Immature natural killer cell (primary cell): Measurements from ENCODE around the gene ATP11A. TPM values are rescaled to one million over a fixed set of nuclear protein-coding genes. Genes with fewer than 3 reads are reported as not detected.
A peak's percentile ranks its signal among the peaks of the same experiment; 100 is the strongest.
"Not testable (repeated sequence)": the region's sequence is repeated elsewhere in the genome, so short reads cannot be mapped to it uniquely, and the experiment has no call there.

Source experiments
- DNase-seq, 3 donors: peaks; one replicate each; pipeline ENCODE4 v3.0.0; 2022; ENCODE audit warnings: mixed read lengths in 1 of 3
- H3K27ac Mint-ChIP-seq, 6 donors: one replicate each; pipeline ENCODE4 v1.8.0; 2020; ENCODE audit warnings: mixed read lengths in 6 of 6, mild to moderate bottlenecking in 5 of 6, inconsistent platforms in 4 of 6, moderate library complexity in 3 of 6
- H3K27me3 Mint-ChIP-seq, 3 donors: one replicate each; pipeline ENCODE4 v1.8.0; 2020 to 2021; ENCODE audit warnings: low read depth in 3 of 3, mild to moderate bottlenecking in 3 of 3, mixed read lengths in 3 of 3, moderate library complexity in 3 of 3, inconsistent platforms in 1 of 3
- H3K36me3 Mint-ChIP-seq, 3 donors: one replicate each; pipeline ENCODE4 v1.8.0; 2020; ENCODE audit warnings: mixed read lengths in 3 of 3, inconsistent platforms in 2 of 3, mild to moderate bottlenecking in 2 of 3
- H3K4me1 Mint-ChIP-seq, 2 donors: one replicate each; pipeline ENCODE4 v1.8.0; 2020; ENCODE audit warnings: inconsistent platforms in 2 of 2, mild to moderate bottlenecking in 2 of 2, mixed read lengths in 2 of 2, moderate library complexity in 1 of 2
- H3K4me3 Mint-ChIP-seq, 5 donors: one replicate each; pipeline ENCODE4 v1.8.0; 2020; ENCODE audit warnings: mild to moderate bottlenecking in 5 of 5, mixed read lengths in 5 of 5, inconsistent platforms in 3 of 5, moderate library complexity in 3 of 5
- H3K9me3 Mint-ChIP-seq, 6 donors: one replicate each; pipeline ENCODE4 v1.8.0; 2020; ENCODE audit warnings: mild to moderate bottlenecking in 6 of 6, mixed read lengths in 6 of 6, inconsistent platforms in 4 of 6, moderate library complexity in 3 of 6
- polyA plus RNA-seq, 3 donors: library from polyadenylated mRNA; unstranded; fragments of 300-500 nt; fragmentation: Illumina TruSeq; gene quantifications; one replicate each; pipeline ENCODE4 v1.2.3, GENCODE V29; 2021

The ATP11A gene
- polyA plus RNA-seq, 3 donors from 2014 or later: 0.96 to 2.9 TPM; not detected in 1

DNA sequence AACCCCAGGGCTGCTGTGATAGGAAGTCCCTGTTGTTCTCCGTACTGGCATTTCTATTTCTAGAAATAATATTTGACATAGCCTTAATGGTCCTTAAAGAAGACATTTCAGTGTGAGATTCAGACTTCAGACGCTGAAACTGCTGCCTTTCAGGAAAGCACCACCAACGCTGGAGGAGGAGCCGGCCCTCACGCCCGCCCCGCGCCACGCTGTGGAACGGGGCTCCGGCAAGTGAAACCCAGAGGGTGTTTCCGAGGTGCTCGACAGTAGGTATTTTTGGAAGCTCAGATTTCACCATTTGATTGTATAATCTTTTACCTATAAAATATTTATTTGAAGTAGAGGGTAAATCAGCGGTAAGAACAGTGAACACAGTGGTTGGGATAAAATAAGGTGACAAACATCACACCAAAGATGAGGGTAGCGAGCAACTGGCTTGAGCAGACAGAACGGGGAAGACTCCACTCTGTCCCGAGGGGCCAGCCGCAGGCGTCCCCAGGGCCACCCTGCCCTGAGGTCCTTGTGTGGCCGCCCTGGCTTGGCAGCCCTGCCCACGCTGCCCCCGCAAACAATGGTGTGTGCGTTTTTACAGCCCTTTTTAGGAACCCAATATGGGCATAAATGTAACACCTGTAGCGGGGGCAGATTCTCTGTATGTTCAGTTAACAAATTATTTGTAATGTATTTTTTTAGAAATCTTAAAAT lies 193.6 kb downstream of the ATP11A start:
- Mint-ChIP-seq H3K4me1 (no peaks in the 10 kb centered on the region), H3K27me3 (peaks cover 0 to 2% (median 0%) of the 10 kb centered on the region in 3 donors), H3K4me3 (no peak overlapping the region), H3K9me3 (no peaks in the 10 kb centered on the region), H3K27ac (no peak overlapping the region), H3K36me3 (peaks cover 3 to 12% (median 8%) of the 10 kb centered on the region in 3 donors)
- DNase-seq: no peak

DNA sequence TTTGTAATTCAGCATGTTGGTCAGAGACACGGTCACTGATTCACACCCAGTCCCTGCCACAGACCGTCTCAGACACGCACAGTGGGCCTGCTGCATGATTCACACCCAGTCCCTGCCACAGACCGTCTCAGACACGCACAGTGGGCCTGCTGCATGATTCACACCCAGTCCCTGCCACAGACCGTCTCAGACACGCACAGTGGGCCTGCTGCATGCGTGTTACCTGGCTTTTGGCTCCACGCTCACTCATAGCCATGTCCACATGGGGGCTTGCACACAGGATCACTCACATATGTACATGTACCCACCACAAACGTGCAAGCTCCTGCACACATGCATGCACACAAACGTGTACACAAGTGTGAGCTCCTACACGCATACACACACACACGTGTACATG lies 194.9 kb downstream of the ATP11A start:
- not testable (repeated sequence) for H3K9me3 Mint-ChIP-seq, H3K36me3 Mint-ChIP-seq, H3K27me3 Mint-ChIP-seq, H3K27ac Mint-ChIP-seq, DNase-seq, H3K4me3 Mint-ChIP-seq, H3K4me1 Mint-ChIP-seq

DNA sequence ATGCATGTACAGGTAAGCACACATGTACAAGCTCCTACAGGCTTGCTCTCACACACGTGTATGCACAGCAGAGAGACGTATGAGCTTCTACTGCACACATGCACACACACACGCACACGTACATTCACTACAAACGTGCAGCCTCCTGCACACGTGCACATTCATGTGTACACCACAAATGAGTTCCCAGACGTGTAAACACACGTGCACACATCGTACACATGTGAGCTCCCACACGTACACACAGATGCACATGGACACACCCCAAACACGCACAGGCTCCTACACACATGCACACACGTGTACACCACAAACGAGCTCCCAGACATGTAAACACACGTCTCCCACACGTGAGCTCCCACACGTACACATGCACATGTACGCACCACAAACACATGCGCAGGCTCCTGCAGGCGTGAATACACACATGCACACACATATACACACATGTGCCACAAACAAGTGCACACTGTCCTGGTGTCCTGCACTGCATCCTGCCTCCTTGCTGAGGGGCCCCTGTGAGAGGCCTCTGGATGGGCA lies 195.5 kb downstream of the ATP11A start:
- Mint-ChIP-seq H3K27me3 (peaks cover 0 to 2% (median 0%) of the 10 kb centered on the region in 3 donors), H3K36me3 (peaks cover 0 to 5% (median 5%) of the 10 kb centered on the region in 3 donors), H3K4me3 (no peak overlapping the region), H3K4me1 (no peaks in the 10 kb centered on the region), H3K9me3 (no peaks in the 10 kb centered on the region), H3K27ac (peak overlapping the region in 1 of 6 donors; percentile 46)
- no peak for DNase-seq

DNA sequence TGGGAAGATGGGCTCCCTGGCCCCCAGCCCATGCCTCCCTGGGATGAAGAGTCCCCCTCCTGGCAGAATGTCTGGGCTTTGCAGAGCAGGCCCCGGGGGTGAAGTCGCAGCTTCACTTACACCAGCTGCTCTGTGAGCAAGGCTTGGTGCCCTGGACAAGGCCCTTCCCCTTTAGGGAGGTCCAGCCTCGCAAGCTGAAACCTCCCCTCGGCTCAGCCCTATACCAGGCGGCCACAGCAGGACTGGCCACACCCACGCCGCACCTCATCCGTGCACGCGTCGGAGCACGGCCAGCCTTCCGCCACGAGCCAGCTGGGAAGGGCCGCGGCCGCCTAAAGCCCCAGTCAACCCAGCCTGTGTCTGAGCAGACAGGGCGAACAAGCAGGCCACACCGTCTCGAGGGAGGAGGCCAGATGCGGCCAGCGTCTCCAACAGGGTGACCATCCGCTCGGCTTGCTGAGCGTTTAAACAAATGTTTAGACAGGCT lies 196.0 kb downstream of the ATP11A start:
- H3K36me3 Mint-ChIP-seq: peaks cover 0 to 5% (median 5%) of the 10 kb centered on the region in 3 donors
- peaks cover 0 to 2% (median 0%) of the 10 kb centered on the region in 3 donors for H3K27me3 Mint-ChIP-seq
- no peak overlapping the region for H3K4me3 Mint-ChIP-seq
- H3K27ac Mint-ChIP-seq: no peak overlapping the region
- no peaks in the 10 kb centered on the region for H3K9me3 Mint-ChIP-seq
- no peaks in the 10 kb centered on the region for H3K4me1 Mint-ChIP-seq
- DNase-seq: no peak

DNA sequence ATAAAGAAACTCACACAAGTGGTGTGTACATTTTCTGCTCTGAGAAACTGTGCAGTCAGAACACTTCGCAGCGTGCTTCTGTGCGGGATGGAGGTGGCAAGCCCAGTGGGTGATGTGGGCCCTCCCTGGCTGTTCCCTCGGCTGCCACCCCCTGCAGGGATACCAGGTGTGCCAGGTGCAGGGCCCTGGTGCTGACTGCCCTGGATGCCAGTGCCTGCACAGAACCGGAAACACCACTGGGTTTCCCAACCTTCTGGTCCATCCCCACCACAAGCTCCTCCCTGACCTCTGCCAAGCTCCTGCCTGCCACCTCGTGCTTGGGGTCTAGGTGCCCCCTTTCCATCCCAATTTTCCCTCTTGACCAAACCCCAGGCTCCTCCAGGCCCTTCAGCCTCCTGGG lies 197.3 kb downstream of the ATP11A start:
- Mint-ChIP-seq H3K27ac (no peak overlapping the region), H3K36me3 (peaks cover 0 to 5% (median 5%) of the 10 kb centered on the region in 3 donors), H3K4me3 (no peak overlapping the region), H3K4me1 (no peaks in the 10 kb centered on the region), H3K9me3 (no peaks in the 10 kb centered on the region), H3K27me3 (peaks cover 0 to 1% (median 0%) of the 10 kb centered on the region in 3 donors)
- no peak for DNase-seq

DNA sequence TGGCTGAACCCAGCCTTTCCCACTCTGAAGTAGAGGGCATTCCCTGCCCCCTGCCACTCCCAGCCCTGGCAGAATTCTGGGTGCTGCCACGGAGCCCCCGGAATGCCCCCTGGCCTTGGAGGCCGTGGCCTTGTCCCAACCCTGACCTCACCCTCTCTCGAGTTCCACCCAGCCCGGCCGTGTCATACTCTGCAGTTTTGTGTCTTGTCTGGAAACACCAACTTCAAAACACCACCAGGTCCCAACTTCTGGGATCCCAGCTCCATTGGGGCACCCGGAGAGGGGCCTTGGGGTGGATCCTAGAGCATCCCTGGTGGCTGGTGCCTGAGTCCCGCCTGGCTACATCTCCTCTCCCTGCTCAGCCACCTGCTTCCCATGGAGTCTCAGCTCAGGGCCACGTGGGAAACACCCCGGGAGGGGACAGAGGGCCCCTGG lies 197.7 kb downstream of the ATP11A start:
- no peak overlapping the region for H3K27ac Mint-ChIP-seq
- H3K4me1 Mint-ChIP-seq: no peaks in the 10 kb centered on the region
- peaks cover 0 to 5% (median 5%) of the 10 kb centered on the region in 3 donors for H3K36me3 Mint-ChIP-seq
- no peak overlapping the region for H3K4me3 Mint-ChIP-seq
- DNase-seq: no peak
- H3K27me3 Mint-ChIP-seq: no peaks in the 10 kb centered on the region
- no peaks in the 10 kb centered on the region for H3K9me3 Mint-ChIP-seq

DNA sequence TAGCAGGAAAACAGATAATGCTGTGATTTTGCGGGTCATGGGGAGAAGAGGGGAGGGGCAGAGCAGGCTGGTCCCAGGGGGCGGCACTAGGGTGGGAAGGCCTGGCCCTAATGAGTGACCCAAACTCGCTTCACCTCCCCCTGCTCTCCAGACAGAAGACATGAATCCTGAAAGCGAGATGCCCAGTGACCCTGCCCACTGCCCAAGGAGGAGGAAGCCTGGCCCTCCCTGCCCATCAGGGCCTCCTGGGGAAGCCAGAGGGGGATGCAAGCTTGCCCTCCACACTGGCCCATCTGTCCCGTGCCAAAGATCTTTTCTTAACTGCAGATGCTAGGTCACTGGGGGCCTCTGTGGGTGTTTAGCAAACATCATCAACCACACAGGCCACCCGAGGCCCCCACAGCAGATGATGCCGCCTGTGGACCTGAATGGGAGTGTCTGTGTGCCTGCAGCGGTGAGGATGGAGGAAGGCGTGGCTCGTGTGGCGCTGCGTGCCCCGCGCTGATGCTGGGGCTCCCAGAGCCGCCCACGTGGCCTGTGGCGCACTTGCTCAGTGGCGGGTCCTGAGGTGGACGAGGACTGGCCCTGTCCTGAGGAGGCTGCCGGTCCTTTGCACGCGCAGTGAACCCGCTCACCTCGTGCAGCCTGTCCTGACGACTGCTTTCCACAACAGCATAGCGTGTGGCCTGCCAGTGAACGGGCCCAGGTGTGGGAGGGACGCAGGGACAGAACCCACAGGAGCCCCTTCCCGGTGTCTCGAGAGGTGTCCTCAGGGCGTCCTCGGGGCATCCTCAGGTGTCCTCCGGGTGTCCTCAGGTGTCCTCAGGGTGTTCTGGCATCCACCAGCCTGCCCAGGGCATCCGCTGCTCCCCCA lies 198.6 kb downstream of the ATP11A start:
- Mint-ChIP-seq H3K27me3 (no peaks in the 10 kb centered on the region), H3K36me3 (peaks cover 0 to 5% (median 5%) of the 10 kb centered on the region in 3 donors), H3K27ac (no peak overlapping the region), H3K9me3 (no peaks in the 10 kb centered on the region), H3K4me1 (peaks cover 0 to 2% of the 10 kb centered on the region in 2 donors), H3K4me3 (no peak overlapping the region)
- no peak for DNase-seq

DNA sequence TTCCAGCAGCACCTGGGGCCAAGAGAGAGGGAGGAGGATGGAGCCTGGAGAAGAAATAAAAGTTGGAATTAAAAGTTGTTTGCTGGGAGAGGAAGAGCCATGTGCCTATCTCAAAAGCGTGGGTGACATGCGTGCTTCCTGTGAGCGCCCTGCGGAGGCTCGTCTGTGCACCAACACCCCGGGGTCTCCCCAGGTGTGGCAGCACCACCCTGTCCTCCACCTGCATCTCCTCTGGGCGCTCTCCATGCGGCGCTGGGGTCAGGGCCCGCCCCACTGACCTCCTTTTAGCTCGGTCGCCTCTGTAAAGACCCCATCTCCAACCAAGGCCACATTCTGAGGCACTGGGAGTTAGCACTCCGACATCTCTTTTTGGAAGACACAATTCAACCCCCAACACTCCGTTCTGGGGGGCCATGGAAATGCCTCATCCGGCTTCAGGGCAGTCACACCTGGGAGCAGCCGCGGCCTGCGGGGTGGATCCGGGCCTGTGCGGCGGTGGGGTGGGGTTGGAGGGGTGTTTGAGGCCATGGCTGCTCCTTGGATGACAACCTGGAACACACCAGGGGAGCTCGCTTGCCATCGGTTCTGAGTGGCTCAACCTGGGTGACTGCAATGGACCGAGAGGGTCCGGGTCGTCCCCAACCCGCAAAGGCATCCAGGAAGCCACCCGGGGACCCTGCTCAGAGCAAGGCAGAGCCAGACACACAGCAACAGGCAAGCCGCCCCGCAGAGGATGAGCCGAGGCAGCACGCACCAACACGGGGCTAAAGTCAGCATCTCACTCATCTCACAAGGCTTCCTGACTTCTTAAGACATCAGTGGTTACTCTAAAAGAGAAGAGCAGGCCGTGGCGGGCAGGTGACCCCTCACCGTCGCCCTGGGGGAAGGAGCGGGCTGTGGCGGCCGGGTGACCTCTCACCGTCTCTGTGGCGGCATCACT lies 199.8 kb downstream of the ATP11A start:
- DNase-seq: no peak
- Mint-ChIP-seq H3K9me3 (no peaks in the 10 kb centered on the region), H3K36me3 (no peaks in the 10 kb centered on the region), H3K27ac (no peak overlapping the region), H3K4me3 (no peak overlapping the region), H3K27me3 (no peaks in the 10 kb centered on the region), H3K4me1 (peaks cover 0 to 2% of the 10 kb centered on the region in 2 donors)

DNA sequence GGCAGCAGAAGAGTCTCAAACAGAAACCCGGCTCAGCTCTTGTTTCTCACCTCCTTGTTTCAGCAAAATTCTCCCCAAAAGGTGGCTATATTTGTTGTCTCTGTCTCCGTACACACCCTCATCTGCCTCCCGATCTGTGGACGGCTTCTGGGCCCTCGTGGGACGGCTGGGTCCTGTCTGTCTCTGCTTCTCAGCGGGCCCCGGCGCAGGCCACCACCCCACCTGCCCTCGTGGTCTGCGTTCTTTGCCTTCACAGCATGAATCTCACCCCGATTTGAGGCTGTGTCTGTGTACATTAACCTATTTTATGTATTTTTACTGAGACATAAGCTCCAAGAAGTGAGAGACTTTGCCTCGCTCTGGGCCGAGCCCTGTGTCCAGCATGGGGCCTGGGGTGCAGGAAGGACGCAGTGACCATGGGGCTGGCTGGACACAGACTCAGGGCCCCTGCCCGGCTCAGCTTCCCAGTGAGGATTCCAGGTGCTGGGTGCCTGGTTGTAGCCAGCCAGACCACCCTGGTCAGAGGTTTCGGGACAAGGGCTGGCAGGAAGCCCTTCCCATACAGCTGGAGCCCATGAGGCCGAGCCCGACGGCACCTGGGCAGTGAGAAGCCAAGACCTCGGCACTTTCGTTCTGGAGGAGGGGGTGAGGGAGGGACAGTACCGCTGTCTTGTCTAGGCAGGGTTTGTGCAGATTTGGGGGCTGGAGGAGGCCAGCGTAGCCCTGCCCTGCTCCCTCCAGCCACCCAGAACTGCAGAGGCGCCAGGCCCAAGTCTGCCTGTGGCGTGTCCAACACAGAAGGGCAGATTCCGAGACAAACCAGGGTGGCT lies 200.7 kb downstream of the ATP11A start:
- DNase-seq: no peak
- Mint-ChIP-seq H3K36me3 (no peaks in the 10 kb centered on the region), H3K4me3 (no peak overlapping the region), H3K9me3 (no peaks in the 10 kb centered on the region), H3K27me3 (peaks cover 0 to 2% (median 0%) of the 10 kb centered on the region in 3 donors), H3K27ac (no peak overlapping the region), H3K4me1 (peaks cover 0 to 7% of the 10 kb centered on the region in 2 donors)

DNA sequence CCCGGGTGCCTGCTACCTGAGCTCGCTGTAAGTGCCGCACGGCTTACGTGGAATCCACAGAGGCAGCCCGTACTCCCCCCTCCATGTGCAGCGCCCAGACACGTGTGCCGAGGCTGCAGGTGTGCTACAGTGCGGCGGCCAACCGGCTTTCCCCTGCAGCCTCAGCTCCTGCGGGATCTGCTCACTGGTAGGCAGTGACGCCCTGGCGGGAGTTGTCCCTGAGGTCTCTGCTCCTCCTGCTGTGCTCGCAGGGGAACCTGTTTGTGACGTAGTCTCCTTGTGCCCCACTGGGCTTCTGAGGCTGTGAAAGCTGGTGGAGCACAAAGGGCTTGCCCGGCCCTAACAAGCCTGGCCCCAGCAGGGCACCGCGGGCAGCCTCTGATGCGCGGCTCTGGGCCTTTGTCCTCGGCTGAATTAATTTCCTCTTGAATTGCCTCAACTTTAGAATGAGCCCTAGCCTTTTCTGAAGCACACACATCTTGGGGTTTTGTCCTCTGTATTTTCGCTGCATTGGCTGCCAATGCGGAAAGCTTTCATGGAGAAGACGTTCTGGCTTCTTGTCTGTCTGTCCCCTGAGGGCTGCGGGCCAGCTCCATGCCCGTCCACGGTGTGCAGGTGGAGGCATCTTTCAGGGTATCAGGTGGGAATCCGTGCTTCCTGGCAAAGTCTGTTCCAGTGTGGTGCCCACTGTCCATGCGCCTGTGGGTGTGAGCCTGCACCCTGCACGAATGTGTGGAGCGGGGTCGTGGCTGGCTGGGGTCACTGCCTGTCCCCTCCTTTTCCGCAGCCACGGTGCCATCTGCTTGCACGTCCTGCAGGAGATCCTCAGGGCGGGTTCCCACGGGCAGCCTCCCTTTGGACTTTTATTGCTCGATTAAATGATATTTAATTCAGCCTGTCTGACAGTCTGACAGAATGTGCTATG lies 201.9 kb downstream of the ATP11A start:
- peaks cover 0 to 4% (median 0%) of the 10 kb centered on the region in 3 donors for H3K27me3 Mint-ChIP-seq
- H3K9me3 Mint-ChIP-seq: no peaks in the 10 kb centered on the region
- DNase-seq: no peak
- no peak overlapping the region for H3K27ac Mint-ChIP-seq
- no peaks in the 10 kb centered on the region for H3K36me3 Mint-ChIP-seq
- peaks cover 0 to 7% of the 10 kb centered on the region in 2 donors for H3K4me1 Mint-ChIP-seq
- no peak overlapping the region for H3K4me3 Mint-ChIP-seq

DNA sequence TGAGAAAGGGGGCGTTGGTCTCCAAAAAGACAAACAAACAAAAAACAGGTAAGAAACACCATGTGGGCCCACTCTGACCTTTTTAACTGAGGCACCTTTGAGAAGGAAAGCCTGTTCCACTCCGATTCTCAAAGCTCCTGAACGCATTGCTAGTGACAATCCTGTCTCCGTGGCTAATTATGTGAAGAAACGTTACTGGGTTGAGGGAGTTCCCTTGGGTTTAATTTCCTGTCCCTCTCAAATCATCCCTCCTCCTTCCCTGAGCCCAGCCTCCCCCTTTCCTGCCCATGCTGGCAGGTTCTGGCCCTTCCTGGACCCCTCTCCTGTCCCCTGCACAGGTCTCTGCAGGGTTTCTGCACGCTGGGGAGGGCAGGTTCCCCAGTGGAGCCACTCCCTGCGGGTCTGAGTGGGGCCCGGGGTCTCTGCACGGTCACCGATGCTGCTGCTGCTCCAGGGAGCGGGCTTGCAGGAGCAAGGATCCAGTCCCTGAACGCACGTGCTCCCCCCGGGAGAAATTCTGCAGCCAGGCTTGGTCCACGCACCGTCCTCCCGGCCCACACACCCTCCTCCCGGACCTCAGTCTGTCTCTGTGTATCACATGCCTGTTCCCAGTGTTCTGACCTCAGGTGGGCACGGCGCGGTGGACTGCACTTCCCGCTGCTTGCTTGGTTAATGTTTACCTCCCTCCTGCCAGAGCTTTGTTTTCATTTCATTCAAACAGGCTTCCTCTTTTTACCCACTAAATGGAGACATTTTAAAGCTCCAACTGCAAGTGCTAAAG lies 202.8 kb downstream of the ATP11A start:
- no peaks in the 10 kb centered on the region for H3K9me3 Mint-ChIP-seq
- no peaks in the 10 kb centered on the region for H3K36me3 Mint-ChIP-seq
- no peak overlapping the region for H3K4me3 Mint-ChIP-seq
- no peak for DNase-seq
- peaks cover 0 to 4% (median 0%) of the 10 kb centered on the region in 3 donors for H3K27me3 Mint-ChIP-seq
- H3K27ac Mint-ChIP-seq: no peak overlapping the region
- peaks cover 0 to 7% of the 10 kb centered on the region in 2 donors for H3K4me1 Mint-ChIP-seq
